NCI-H1048 (cell line): Measurements from ENCODE around the gene DGUOK.

Experiments
- DNase-seq: peaks from one replicate; lab custom pipeline; 2025; lab: John Stamatoyannopoulos, UW

Gene DGUOK

DNA sequence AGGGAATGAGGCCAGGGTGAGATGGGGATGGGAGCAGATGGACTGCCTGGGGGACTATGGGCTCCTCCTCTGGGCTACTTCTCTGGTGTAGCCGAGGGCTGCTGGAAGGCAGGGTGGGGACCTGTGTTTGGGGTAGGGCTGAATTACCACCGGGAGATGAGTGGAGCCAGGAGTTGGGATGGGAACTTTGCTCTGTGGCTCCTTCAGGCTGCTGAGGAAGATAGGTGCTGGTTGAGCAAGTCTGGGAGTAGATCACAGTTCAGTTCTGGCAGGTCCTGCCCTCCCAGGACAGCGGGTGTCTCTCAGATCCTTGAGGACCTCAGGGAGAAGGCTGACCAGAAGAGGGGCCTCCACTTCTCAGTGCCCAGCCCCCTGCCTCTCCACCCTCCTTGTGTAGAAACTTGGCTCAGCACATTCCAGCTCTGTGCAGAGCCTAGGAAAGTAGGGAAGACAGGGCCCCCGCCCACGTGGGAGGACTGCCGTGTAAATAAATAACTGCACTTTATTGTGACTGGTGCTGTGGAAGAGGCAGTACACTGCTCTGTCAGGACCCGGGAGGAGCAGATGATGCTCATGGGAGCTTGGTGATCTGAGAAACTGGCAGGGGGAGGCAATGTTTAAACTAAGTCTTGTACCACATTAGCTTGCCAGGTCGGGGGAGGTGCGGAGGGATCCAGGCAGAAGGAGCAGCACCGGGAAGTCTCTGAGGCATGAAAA is 73.4 kb downstream of the DGUOK start:
- DNase-seq = no peak

DNA sequence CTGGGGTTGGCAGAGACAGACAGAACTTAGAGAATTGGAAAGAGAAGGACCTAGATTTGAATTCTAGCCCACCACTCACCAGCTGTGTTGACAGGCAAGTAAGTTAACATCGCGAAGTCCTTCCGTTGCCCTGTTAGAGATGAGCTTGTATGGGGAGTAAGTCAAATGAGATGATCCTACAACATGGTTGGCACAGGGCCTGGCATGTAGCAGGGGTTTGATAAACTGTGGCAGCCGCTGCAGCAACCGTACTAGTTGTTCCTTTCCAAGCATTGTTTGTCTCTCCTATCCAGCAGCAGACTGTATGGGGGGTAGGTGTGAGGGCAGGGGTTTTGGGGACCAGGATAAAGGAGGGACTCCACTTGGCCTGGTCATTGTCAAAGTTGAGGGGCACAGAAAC is 74.0 kb downstream of the DGUOK start:
- no peak for DNase-seq

DNA sequence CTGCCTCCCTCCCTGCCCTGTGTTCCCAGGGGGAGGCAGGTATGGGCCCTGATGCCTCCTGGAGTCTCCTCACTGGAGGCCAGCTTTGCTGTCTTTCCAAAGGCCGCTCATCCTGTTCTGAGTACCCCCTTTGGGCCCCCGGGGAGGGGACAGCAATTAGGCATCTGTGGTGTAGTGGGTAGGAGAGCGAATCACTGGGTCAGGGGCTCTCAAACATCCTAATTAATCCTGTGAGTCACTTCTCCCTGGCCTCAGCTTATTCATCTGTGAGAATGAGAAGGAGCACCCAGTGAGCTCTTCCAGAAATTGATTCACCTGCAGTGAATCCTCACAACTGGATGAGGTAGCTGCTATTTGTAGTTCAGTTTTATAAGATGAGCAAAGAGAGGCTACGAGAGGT is 74.4 kb downstream of the DGUOK start:
- DNase-seq = no peak

DNA sequence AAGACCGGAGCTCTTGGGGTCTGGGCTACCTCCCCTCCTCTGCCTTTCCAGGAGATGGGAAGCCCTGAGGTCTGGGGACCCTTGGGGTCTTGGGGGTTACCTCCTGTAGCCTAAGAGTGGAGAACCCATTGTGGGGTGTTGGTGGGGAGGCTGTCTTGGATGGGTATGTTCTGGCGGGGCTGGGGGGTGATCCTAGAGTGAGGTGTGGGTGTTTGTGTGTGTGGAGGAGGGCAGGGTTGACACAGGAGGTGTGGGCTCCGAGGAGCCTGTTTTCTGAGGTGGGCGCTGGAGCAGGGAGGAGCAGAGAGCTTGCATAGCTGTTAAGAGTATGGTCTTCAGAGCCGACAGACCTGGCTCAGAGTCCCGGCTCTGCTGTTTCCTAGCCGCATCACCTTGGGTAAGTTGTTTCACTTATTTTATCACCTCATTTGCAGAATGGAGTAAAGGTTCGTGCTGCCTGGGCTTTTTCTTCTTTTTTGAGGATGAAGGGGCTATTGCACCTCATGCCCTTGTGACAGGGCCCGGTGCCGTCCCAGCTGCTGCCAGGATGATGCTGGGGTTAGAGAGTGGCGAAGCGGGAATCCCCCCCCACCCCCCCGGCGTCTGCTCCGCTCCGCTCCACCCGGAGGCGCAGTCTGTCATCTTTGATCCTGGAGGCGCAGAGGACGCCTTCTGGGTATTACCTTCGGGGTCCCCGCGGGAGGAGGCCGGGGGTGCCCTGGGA is 75.3 kb downstream of the DGUOK start:
- no peak for DNase-seq

DNA sequence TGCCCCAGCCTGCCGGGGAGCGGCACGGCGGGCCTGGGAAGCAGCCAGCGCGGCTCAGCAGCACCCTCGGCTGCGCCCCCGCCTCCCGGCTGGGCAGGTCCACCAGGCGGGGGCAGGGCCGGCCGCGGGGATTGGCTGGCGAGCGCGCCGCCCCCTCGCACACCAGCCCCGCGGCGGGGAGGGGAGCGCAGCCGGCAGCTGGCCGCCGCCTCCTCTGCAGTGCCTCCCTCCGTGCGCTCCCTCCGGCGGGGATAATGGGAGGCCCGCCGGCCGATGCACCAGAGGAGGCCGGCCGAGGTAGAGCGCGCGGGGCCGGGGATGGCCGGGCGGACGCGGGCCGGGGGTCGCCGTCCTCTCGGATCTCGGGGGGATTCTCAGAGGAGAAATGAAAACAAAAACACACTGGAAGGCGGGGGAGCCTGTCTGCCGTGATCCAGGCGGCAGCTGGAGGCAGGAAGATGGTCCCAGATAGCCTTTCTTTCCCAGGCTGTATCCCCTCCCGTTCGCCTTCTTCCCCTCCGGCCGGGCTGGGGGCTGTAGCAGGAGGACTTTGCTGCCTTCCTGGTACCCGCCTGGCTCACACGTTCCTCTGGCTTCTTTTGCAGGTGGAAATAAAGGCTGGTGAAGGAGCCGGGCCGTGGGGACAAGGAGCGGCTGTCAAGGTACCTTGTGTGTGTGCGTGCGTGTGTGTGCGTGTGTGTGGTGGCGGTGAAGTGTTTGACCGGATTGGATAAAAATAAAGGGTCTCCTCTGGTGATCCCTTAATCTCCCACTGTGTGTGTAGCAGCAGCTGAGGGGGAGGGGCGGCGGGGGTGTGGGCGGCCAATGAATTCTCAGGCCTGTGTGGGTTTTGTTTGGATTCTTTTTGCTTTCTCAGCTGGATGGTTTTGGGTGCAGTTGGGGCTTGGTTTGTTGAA is 76.1 kb downstream of the DGUOK start:
- DNase-seq = no peak

DNA sequence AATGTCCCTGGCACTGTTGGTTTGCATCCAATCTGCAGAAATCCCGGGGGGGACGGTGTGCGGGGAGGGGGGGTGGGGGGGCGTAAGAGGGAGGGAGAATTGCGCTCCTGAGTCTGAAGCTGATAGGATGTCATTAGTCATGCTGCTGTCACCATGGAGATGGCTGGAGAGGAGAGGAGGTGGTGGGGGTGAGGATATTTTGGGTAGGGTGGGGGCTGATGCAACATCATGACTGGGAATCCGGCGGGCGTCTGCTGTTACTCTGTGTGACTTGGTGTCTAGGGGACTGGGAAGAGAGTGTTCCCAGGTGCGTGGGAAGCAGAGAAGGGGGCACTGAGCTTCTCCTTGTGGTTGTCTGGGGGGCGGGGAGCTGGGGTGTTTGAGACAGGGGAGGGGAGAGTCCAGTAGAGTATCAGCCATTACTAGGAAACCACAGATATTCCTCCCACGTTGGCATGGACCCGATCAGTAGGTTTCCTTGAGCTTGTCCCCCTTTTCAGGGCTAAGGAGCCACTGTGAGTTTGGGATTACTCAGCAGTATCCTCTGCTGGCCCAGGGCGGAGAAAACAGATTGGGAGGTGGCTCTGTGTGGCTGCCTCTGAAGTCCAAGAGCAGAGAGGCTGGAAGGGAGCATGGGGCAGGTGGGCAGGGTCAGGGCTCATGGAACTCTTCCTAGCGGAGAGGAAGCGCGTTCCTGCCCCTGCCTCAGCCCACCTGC is 77.0 kb downstream of the DGUOK start:
- DNase-seq = no peak

DNA sequence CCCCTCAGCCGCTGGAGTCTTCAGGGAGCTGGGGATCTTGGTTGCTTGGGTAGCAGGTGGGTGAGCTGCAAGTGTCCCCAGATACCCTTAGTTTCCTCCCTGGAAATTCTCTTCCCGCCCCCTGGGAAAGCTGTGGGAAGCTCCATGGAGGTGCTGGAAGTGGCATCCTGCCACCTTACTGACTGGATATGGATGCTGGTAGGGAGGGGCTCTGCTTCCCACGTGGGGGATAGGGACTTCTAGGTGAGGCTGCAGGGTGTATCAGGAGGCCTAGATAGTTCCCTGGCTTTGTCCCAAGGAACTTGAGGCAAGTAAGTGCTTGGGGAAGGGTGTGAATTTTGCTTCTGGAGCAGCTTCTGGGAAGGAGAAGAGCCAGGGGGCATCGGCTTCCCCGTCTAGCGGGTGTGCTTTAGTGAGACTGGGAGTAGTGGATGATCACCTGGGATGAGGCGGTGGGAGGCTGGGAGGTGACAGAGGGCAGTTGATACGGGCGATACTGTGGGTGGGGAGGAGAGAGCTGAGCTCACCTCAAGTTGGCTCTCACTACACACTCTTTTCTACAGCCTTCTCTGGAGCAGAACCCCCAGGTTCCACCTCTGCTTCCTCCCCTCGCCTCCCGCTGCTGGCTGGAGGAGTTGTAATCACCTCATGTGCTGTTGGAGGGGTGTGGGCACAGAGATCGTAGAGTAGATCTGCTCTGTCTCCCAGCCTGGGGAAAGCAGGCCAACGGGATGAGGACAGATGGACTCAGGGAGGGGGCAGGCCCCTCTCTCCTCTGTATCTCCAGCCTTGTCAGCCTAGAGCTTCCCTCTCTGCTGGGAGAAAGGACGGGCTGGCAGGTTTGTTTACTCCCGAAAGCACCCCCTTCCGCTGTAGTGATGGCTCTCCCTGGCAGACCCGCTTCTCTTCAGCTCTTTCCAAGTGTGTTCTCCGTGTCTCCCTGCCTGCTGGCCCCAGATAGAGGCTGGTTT is 77.8 kb downstream of the DGUOK start:
- DNase-seq = no peak

DNA sequence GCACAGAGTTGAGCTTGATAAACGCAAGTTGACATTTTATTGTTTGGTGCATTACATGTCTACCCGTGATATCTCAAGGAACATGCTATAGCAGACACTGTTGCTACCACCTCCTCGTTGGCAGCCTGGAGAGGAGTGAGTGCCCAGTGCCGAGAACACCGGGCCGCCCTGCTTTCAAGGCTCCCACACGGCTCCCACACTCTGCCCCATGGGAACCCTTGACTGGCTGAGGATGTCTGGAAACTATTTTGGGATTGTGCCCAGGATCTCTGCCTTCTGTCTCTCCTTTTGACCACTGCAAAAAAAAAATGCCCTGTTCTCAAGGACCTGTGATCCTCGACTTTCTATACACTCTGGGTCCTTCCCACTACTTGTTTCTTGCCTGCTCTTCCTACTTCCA is 79.1 kb downstream of the DGUOK start:
- DNase-seq = no peak

DNA sequence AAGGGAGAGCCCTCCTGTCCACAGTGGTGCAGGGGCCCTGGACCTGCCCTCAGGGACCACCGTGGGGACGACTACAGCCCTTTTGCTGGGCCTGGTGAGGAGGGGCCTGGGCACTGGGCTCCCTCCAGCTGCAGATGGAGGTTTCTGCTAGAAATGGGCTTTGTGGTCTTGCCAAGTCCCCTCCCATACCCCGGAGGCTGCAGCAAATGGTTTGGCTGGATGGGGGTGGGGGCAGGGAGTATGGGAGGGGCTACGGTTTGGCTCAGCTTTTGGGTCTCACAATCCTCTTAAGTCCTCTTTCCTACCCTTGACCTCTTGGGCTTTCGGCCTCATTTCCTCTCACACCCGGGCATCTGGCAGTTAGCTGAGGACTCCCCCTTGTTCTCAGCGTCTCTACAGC is 79.8 kb downstream of the DGUOK start:
- DNase-seq = no peak

DNA sequence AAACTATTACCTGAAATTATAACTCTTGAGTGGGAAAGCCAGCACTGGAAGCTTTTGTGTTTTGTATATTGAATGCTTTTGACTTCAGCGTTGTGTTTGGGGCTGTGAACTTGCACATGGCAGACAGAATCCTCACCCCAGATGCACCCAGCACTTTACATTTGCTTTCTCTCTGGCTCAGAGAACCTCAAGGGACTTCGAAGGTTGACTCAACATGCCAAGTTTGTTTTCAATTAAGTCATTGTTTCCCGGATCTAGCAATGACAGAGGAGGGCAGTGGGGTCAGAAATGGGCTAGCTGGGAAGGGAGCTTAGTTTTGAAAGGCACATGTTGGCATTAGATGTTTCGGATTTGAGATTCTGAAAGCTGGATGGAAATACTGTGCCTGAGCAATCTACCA is 80.4 kb downstream of the DGUOK start:
- no peak for DNase-seq

DNA sequence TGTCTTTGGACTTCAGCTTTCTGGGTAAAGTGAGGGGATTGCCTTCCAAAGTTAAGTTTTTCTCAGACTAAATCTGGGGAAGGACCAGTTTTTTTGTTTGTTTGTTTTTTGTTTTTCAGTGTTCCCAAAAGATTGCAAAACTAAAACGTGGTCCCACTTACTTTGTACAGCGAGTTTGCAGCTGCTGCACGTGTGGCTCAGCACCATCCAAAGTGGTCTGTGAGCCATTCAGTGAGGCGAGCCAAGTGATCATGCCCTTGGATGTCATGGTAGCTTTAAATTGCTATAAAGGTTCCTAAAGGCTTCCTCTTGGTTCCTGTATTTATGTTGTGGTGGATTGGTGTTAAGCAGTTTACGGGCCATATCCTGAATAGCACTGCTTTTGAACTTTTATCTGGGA is 81.0 kb downstream of the DGUOK start:
- no peak for DNase-seq
